AG04450 (cell line): ENCODE data around the gene MEGF11. TPM values are rescaled to one million over a fixed set of nuclear protein-coding genes. Genes with fewer than 3 reads are reported as not detected.

ENCODE experiments used
- CTCF ChIA-PET: fragments of 300-600, 350-600 bp; formaldehyde crosslinking; extraction: SDS; loops from one replicate; lab custom pipeline; 2022; ENCODE audit warnings: antibody characterized with exemption, inconsistent platforms; lab: Charles Lee
- POLR2A ChIA-PET: fragments of 350-600 bp; formaldehyde crosslinking; extraction: SDS; loops from one replicate; lab custom pipeline; 2021; ENCODE audit warnings: antibody characterized with exemption, inconsistent platforms; lab: Yijun Ruan, JAX
- DNase-seq: peaks from one replicate; pipeline ENCODE4 v3.0.0-alpha.2; 2011; ENCODE audit warnings: low read depth, low spot score
- H3K27ac ChIP-seq: one replicate; pipeline ENCODE4 v1.5.1; 2012; ENCODE audit warnings: low read depth, low read length, control low read depth
- H3K27me3 ChIP-seq: one replicate; pipeline ENCODE4 v1.6.0; 2012; ENCODE audit warnings: low read length; ENCODE audit not compliant: control insufficient read depth, insufficient read depth
- H3K4me3 ChIP-seq: 2 replicates; pipeline ENCODE4 v1.5.1; 2011; ENCODE audit warnings: mild to moderate bottlenecking, low read depth, low read length, control low read depth
- H3K9me3 ChIP-seq: 2 replicates; pipeline ENCODE4 v1.5.1; 2012; ENCODE audit warnings: low read length; ENCODE audit not compliant: control insufficient read depth, insufficient read depth
- CTCF ChIP-seq: IDR thresholded peaks from 2 replicates; pipeline ENCODE4 v1.5.1; 2011; ENCODE audit warnings: low read depth, low read length, control low read depth, inconsistent platforms
- polyA plus RNA-seq: library from polyadenylated mRNA; depleted of rRNA; stranded (reverse); fragments of >200 nt; gene quantifications from 2 replicates; pipeline ENCODE4 v1.2.3, GENCODE V29; 2011

The MEGF11 gene
- polyA plus RNA-seq, 1 experiment: not detected

GRCh38 chr15:66294157-66294931 lies 40.8 kb upstream of the MEGF11 start:
- CTCF ChIA-PET: interaction anchor here (1.7 kb wide), 1 partner anchor 204 kb away, joined by 7 read pairs; no protein-coding TSS in a partner anchor

GRCh38 chr15:66293419-66294156 lies 40.0 kb upstream of the MEGF11 start, which contains the start of gene DIS3L:
Gene DIS3L, plus strand, starts transcription at chr15:66293568. Its CDS starts 29 bp downstream, at chr15:66293597.
- CTCF ChIA-PET: no interaction called here
- POLR2A ChIA-PET: no interaction called here
- DNase-seq: no peak
- Histone ChIP-seq H3K9me3 (no peaks in the 10 kb centered on the region), H3K27ac (peak within 1 kb of the TSS; percentile 75), H3K27me3 (no peaks in the 10 kb centered on the region), H3K4me3 (peak within 1 kb of the TSS; percentile 63)
- no peak for TF ChIP-seq CTCF

More at GRCh38 chr15:66294157-66294931, 40.8 kb upstream of the MEGF11 start:
- Histone ChIP-seq H3K9me3 (no peaks in the 10 kb centered on the region), H3K27ac (peak overlapping the region; percentile 75), H3K4me3 (peak overlapping the region; percentile 63), H3K27me3 (no peaks in the 10 kb centered on the region)
- peak; percentile 24 for DNase-seq
- POLR2A ChIA-PET: no interaction called here
- TF ChIP-seq CTCF: no peak

- ChIA-PET POLR2A (no interaction called here), CTCF (interaction anchor here (0.6 kb wide), 1 partner anchor 49 kb away, joined by 4 read pairs; no protein-coding TSS in a partner anchor)
- H3K27ac ChIP-seq: no peak overlapping the region
- no peaks in the 10 kb centered on the region for H3K9me3 ChIP-seq
- no peak for TF ChIP-seq CTCF
- no peak for DNase-seq
- no peaks in the 10 kb centered on the region for H3K27me3 ChIP-seq
- peak overlapping the region; percentile 63 for H3K4me3 ChIP-seq
Measured at GRCh38 chr15:66292571-66293418, 39.2 kb upstream of the MEGF11 start.

GRCh38 chr15:66291816-66292570 lies 38.4 kb upstream of the MEGF11 start:
- H3K4me3 ChIP-seq: no peak overlapping the region
- POLR2A ChIA-PET: interaction anchor here (0.6 kb wide), 1 partner anchor 551 kb away, joined by 3 read pairs; no protein-coding TSS in a partner anchor
- H3K27me3 ChIP-seq: no peaks in the 10 kb centered on the region
- no peak overlapping the region for H3K27ac ChIP-seq
- no peak for TF ChIP-seq CTCF
- no peaks in the 10 kb centered on the region for H3K9me3 ChIP-seq
- CTCF ChIA-PET: interaction anchor here (0.6 kb wide), 1 partner anchor 50 kb away, joined by 4 read pairs; no protein-coding TSS in a partner anchor
- no peak for DNase-seq
